ENCODE measurements around the gene PRIMA1. TPM values are rescaled to one million over a fixed set of nuclear protein-coding genes. Genes with fewer than 3 reads are reported as not detected.

PRIMA1 gene
- total RNA-seq, 1 experiment from 2014 or later = 1.0 TPM

DNA sequence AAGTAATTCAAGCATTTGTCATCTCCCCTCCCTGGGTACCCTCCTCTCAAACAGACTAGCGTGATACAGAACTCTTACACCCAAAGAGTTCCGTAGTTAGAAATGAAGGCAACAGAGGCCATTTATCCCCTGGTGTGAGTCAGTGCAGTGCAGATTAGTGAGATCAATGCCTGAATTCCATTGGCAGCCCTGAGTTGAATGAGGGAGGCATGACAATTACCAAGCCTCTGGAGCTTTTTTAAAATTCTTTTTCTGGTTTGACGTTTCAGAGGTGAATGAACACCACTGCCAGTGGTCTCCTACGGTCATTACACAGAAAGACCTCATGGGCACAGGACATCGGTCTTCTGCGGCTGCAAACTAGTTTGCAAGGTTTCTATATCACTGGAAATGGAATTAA, 94.4 kb downstream of the PRIMA1 start:
- no peaks in the 10 kb centered on the region for H3K27me3 ChIP-seq (replicated peaks; ENCODE audit: control insufficient read depth, insufficient read depth, low read length)
- Mint-ChIP-seq H3K9me3 (ENCODE audit: unreplicated experiment) (no peaks in the 10 kb centered on the region), H3K4me1 (ENCODE audit: low read depth, unreplicated experiment) (no peaks in the 10 kb centered on the region), H3K4me3 (ENCODE audit: unreplicated experiment) (no peak overlapping the region), H3K27me3 (ENCODE audit: insufficient read depth, unreplicated experiment) (peaks cover 15% of the 10 kb centered on the region), H3K36me3 (ENCODE audit: insufficient read depth, unreplicated experiment) (no peaks in the 10 kb centered on the region), H3K27ac (ENCODE audit: unreplicated experiment) (no peak overlapping the region)
- H3K4me1 ChIP-seq = no peaks in the 10 kb centered on the region
- DNase-seq = no peak
- H3K9me3 ChIP-seq = no peaks in the 10 kb centered on the region; the same call in 1 of the 2 replicates
- H3K36me3 ChIP-seq (ENCODE audit: control insufficient read depth, insufficient read depth, low read length) = no peaks in the 10 kb centered on the region
- no peak overlapping the region for H3K4me3 ChIP-seq (ENCODE audit: low read depth, low read length)
- BruUV-seq (replicated peaks) = no TSS peak
- ChIA-PET POLR2A (no interaction called here), CTCF (no interaction called here)
- intact Hi-C loops (cut with micrococcal nuclease; ENCODE audit: unreplicated experiment) = no loop called here
- TF ChIP-seq, protein P1, sequence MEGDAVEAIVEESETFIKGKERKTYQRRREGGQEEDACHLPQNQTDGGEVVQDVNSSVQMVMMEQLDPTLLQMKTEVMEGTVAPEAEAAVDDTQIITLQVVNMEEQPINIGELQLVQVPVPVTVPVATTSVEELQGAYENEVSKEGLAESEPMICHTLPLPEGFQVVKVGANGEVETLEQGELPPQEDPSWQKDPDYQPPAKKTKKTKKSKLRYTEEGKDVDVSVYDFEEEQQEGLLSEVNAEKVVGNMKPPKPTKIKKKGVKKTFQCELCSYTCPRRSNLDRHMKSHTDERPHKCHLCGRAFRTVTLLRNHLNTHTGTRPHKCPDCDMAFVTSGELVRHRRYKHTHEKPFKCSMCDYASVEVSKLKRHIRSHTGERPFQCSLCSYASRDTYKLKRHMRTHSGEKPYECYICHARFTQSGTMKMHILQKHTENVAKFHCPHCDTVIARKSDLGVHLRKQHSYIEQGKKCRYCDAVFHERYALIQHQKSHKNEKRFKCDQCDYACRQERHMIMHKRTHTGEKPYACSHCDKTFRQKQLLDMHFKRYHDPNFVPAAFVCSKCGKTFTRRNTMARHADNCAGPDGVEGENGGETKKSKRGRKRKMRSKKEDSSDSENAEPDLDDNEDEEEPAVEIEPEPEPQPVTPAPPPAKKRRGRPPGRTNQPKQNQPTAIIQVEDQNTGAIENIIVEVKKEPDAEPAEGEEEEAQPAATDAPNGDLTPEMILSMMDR (IDR thresholded peaks at IDR 0.05; ENCODE audit: insufficient read depth in 1 of 2, low read depth in 1 of 2, low read length in 1 of 2, severe bottlenecking in 1 of 2, unreplicated experiment in 1 of 2) = no peak

DNA sequence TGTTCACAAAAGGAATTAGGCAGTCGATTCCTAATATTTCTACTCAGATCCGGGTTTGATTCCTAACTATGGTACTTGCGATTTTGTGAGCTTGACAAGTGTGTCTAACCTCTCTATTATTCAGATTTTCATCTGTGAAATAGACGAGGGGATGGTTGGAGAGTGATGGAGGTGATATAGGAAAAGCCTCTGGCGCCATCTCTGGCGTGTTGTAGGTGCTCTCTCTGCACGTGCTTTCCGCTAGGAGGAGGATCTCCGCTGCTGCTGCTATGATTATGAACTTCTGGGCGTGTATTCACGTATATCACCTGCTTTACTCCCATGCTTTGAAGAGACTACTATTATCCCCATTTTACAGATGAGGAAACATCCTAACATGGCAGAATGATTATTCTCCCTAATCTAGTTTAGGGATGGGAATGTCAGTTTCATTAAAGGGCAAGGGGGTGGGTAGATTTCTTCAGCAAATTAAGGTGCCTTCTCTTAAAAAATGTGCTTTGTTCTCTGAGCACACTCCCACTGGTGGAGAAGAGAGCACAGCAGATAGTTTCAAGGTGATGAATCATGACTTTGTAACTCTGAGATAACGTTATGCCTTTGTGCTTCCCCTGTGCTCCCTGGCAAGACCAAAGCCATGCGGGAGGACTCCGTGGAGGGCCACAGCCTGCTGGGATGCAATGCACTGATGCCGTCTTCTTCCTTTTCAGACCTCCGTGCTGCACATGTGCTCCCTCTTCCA, 97.1 kb downstream of the PRIMA1 start:
- no peaks in the 10 kb centered on the region for H3K36me3 Mint-ChIP-seq (ENCODE audit: insufficient read depth, unreplicated experiment)
- Histone ChIP-seq H3K4me3 (ENCODE audit: low read depth, low read length) (no peak overlapping the region), H3K9me3 (no peaks in the 10 kb centered on the region), H3K4me1 (no peaks in the 10 kb centered on the region), H3K36me3 (ENCODE audit: control insufficient read depth, insufficient read depth, low read length) (no peaks in the 10 kb centered on the region), H3K27me3 (replicated peaks; ENCODE audit: control insufficient read depth, insufficient read depth, low read length) (no peaks in the 10 kb centered on the region)
- DNase-seq = no peak
- intact Hi-C loops (cut with micrococcal nuclease; ENCODE audit: unreplicated experiment) = no loop called here
- no peaks in the 10 kb centered on the region for H3K9me3 Mint-ChIP-seq (ENCODE audit: unreplicated experiment)
- ChIA-PET POLR2A (no interaction called here), CTCF (no interaction called here)
- no peak overlapping the region for H3K4me3 Mint-ChIP-seq (ENCODE audit: unreplicated experiment)
- BruUV-seq (replicated peaks) = no TSS peak
- no peak overlapping the region for H3K27ac Mint-ChIP-seq (ENCODE audit: unreplicated experiment)
- H3K27me3 Mint-ChIP-seq (ENCODE audit: insufficient read depth, unreplicated experiment) = peaks cover 20% of the 10 kb centered on the region
- H3K4me1 Mint-ChIP-seq (ENCODE audit: low read depth, unreplicated experiment) = peaks cover 9% of the 10 kb centered on the region
- TF ChIP-seq, protein P1 (IDR thresholded peaks at IDR 0.05; ENCODE audit: insufficient read depth in 1 of 2, low read depth in 1 of 2, low read length in 1 of 2, severe bottlenecking in 1 of 2, unreplicated experiment in 1 of 2) = peak in 1 of 2 experiments; percentile 2

DNA sequence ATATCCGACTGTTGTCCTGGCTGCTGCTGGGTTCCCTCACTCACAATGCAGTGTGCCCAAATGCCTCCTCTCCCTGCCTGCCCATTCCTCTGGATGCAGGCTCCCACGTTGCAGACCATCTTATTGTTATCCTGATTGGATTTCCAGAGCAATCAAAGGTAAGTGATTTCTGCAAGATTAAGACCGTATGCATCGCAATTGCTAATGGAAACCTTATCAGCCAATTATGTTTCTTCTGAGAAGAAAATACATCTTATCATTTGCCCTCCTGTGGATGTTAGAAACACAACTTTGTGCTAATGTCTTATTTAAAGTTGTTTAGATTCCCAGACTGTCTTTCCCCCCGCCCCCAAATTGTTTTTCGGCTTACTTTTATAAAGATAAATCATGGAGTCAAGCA, 98.1 kb downstream of the PRIMA1 start:
- ChIA-PET POLR2A (no interaction called here), CTCF (no interaction called here)
- no TSS peak for BruUV-seq (replicated peaks)
- TF ChIP-seq, protein P1 (IDR thresholded peaks at IDR 0.05; ENCODE audit: insufficient read depth in 1 of 2, low read depth in 1 of 2, low read length in 1 of 2, severe bottlenecking in 1 of 2, unreplicated experiment in 1 of 2) = no peak
- Mint-ChIP-seq H3K36me3 (ENCODE audit: insufficient read depth, unreplicated experiment) (no peaks in the 10 kb centered on the region), H3K4me1 (ENCODE audit: low read depth, unreplicated experiment) (peaks cover 9% of the 10 kb centered on the region), H3K4me3 (ENCODE audit: unreplicated experiment) (no peak overlapping the region), H3K9me3 (ENCODE audit: unreplicated experiment) (no peaks in the 10 kb centered on the region), H3K27ac (ENCODE audit: unreplicated experiment) (no peak overlapping the region), H3K27me3 (ENCODE audit: insufficient read depth, unreplicated experiment) (peaks cover 20% of the 10 kb centered on the region)
- Histone ChIP-seq H3K27me3 (replicated peaks; ENCODE audit: control insufficient read depth, insufficient read depth, low read length) (no peaks in the 10 kb centered on the region), H3K9me3 (no peaks in the 10 kb centered on the region), H3K4me1 (no peaks in the 10 kb centered on the region), H3K4me3 (ENCODE audit: low read depth, low read length) (no peak overlapping the region), H3K36me3 (ENCODE audit: control insufficient read depth, insufficient read depth, low read length) (no peaks in the 10 kb centered on the region)
- DNase-seq = no peak
- intact Hi-C loops (cut with micrococcal nuclease; ENCODE audit: unreplicated experiment) = no loop called here
